Iris pigment epithelial cell (primary cell): ENCODE data around the gene GALNT2.

ENCODE experiments used
- DNase-seq: peaks from one replicate; pipeline ENCODE4 v3.0.0-alpha.2; 2011; ENCODE audit warnings: low read depth

GALNT2 gene

GRCh38 chr1:230066466-230067404, at the start of gene GALNT2:
GALNT2 (plus strand) TSS chr1:230067238; CDS start chr1:230067281, 43 bp downstream.
- peak; percentile 88 for DNase-seq

GRCh38 chr1:230020451-230020850, 46.6 kb upstream of the GALNT2 start:
- no peak for DNase-seq

- no peak for DNase-seq
Measured at GRCh38 chr1:230022666-230023380, 44.2 kb upstream of the GALNT2 start.

- no peak for DNase-seq
Measured at GRCh38 chr1:230025686-230026085, 41.4 kb upstream of the GALNT2 start.

GRCh38 chr1:230026139-230026538, 40.9 kb upstream of the GALNT2 start:
- no peak for DNase-seq

- no peak for DNase-seq
Measured at GRCh38 chr1:230026572-230026971, 40.5 kb upstream of the GALNT2 start.

GRCh38 chr1:230028602-230029223, 38.3 kb upstream of the GALNT2 start:
- no peak for DNase-seq

- DNase-seq, result no peak
Measured at GRCh38 chr1:230029244-230029941, 37.6 kb upstream of the GALNT2 start.

GRCh38 chr1:230030122-230030821, 36.8 kb upstream of the GALNT2 start:
- no peak for DNase-seq

GRCh38 chr1:230031131-230031530, 35.9 kb upstream of the GALNT2 start:
- peak; percentile 24 for DNase-seq

GRCh38 chr1:230032516-230033281, 34.3 kb upstream of the GALNT2 start:
- no peak for DNase-seq

GRCh38 chr1:230037261-230037660, 29.8 kb upstream of the GALNT2 start:
- no peak for DNase-seq

GRCh38 chr1:230040440-230040839, 26.6 kb upstream of the GALNT2 start:
- DNase-seq, result no peak

- no peak for DNase-seq
Measured at GRCh38 chr1:230043081-230043480, 24.0 kb upstream of the GALNT2 start.

- DNase-seq, result no peak
Measured at GRCh38 chr1:230044729-230045128, 22.3 kb upstream of the GALNT2 start.

- DNase-seq, result peak; percentile 22
Measured at GRCh38 chr1:230047114-230047865, 19.7 kb upstream of the GALNT2 start.

- no peak for DNase-seq
Measured at GRCh38 chr1:230048322-230048721, 18.7 kb upstream of the GALNT2 start.

GRCh38 chr1:230048922-230049321, 18.1 kb upstream of the GALNT2 start:
- DNase-seq, result no peak

- no peak for DNase-seq
Measured at GRCh38 chr1:230049731-230050130, 17.3 kb upstream of the GALNT2 start.
